Activated CD4-positive, CD25-positive, alpha-beta regulatory T cell (primary cell): Measurements from ENCODE around the gene SLC9A4.

Experiments used
- DNase-seq, 4 experiments: peaks; one replicate each; lab custom pipeline; 2025; lab: John Stamatoyannopoulos, UW

SLC9A4 gene

GRCh38 chr2:102502576-102502975 lies 29.6 kb downstream of the SLC9A4 start:
- DNase-seq: no peak

DNA sequence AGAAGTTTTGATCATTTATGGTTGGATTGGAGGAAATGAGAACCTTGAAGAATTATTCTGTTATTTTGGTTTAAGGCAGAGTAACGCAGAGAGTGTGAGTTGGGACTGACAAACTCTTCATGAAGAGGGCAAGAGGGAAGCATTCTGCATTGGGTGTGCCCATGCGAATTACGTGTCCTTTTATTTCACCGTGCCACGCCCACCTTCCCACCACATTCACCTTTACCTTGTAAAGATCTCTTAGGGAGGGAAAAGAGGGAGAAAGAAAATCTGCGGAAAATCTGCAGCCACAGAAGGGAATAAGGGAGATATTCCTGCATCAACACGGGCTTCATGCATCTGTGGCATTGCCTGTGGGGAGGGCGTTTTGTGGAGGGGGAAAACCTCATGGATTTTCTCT lies 31.8 kb downstream of the SLC9A4 start:
- DNase-seq: no peak

DNA sequence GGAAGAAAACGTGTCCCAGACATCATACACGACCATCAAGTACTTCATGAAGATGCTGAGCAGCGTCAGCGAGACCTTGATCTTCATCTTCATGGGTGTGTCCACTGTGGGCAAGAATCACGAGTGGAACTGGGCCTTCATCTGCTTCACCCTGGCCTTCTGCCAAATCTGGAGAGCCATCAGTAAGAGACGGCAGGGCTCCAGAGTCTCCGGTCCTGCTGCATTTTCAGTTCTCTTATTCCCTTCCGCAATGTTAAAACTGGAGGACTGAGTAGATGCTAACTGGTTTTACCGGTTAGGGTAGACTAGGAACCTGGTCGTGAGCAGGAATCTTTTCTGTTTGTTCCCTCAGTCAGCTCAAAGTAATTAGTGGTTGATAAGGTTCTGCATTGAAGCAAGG lies 32.3 kb downstream of the SLC9A4 start:
- DNase-seq: no peak

- no peak for DNase-seq
Observed at GRCh38 chr2:102506743-102507142, 33.7 kb downstream of the SLC9A4 start.

GRCh38 chr2:102508863-102509262 lies 35.8 kb downstream of the SLC9A4 start:
- no peak for DNase-seq

DNA sequence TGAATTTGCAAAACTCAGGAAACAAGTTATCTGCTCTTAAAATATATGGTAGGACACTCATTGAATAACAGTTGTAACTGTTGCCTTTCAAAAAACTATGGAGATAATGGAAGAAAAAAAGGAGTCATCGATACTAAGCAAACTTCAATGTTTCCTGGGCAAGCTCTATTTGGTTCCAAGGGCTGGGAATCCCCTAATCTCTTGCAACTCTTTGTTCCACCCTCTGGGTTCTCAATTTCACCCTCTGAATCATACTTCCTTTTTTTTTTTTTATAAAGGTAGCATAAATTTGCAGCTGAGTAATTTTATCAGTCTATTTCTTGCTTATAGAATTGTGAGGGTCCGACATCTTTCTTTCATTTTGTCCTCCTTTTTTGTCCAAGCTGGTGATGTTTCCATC lies 36.7 kb downstream of the SLC9A4 start:
- no peak for DNase-seq

DNA sequence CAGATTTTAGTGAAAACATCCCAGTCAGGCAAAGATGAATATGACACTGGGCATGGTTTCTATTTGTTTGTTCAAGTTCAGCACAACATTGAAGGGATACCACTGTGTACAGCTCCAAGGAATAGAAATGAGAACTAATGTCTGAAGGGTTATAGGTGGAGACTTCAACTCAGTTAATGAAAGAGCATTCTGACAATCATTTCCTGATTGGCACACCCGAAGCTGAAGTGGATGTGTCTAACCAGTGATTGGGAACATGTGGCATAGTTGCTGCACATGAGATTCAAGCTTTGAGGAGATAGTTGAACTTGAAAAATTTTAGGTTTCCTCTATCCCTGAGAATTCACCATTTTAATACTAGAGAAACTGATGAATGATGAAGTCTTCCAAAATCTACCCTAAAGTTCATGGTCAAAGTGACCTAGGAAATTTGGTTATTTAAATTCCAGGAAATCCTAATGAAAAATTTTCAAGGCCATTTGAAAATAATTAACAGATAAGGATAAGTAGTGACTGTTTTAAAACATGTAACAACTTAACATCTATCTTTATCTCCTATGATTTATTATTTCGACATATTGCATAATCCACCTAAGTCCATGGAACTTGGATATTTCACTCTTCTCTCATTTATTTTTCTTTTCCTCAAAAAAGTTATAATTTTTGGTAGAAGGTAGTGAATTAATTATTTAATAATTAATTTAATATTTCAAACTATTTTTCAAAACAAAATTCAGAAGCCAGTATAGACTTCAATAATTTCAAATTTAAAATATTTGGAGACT lies 38.0 kb downstream of the SLC9A4 start:
- no peak for DNase-seq

GRCh38 chr2:102512161-102512560 lies 39.1 kb downstream of the SLC9A4 start:
- DNase-seq: no peak

DNA sequence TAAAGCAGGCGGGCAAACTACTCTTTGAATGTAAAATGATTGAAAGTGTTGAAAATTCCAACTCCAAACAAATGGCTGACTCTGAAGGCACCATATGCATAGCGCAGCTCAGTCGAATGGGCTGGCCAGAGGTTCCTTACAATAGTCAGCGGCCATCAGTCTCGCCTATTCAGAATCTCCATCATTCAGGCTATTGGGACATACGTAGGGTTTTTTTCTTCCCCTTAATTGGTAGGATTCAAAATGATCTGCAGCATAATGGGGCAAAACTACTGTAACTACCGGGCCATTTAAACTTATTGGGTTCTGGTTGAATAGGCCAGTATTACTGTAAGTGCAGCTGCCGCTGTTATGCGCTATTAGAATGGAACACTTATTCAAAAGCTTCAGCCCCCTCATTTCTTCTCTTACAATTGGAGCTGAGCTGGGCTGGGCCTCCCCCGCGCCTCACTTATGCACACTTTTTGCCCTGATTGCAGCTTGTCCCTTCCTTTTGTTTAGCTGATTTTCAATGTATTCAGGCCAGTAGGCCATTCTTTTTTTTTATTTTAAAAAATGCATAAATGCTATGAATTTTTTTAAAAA lies 40.4 kb downstream of the SLC9A4 start:
- DNase-seq: no peak

DNA sequence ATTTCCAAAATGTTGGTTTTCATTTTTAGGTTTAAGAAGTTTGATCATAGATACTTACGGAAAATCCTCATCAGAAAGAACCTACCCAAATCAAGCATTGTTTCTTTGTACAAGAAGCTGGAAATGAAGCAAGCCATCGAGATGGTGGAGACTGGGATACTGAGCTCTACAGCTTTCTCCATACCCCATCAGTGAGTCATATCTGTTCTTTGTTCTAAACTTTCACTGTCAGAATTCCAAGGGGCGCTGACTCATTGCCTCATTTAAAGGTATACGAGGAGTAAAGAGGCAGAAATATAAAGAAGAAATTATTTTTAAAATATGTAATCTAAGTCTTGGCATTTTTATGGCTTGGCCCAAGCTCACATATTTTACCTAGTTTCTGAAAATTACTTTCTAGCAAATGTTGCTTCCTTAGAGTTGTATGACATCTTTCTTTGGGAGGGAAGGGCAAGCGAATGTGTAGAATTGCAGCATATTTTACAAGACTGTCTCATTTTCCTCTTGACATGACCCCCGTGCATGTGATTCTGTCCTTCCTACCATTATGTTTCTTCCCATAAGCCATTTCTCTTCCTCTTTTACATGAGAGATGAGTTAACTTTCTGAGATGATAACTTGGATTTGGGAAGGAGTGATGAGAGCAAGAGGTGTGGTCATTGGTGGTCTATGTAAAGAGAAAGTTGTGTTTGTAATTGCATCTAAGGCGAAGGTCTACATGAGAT lies 41.2 kb downstream of the SLC9A4 start:
- DNase-seq: no peak

DNA sequence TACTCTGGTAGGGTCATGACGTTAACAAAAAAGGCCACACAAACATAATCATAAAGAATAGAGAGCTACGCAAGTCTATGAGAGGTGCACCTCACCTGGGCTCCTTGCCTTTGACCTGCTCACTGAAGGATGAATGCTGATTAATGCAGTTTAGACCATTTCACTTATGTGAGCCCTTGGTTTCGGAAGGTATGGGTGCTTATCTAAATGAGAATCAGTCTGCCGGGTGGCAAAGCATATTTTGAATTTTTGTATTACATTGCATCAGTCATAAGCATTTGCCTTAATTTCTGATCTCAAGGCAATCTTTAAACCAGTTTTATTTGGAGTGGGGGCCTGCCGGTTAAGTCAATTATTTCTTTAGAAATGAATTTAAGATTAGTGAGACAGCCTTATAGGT lies 42.8 kb downstream of the SLC9A4 start:
- no peak for DNase-seq

DNA sequence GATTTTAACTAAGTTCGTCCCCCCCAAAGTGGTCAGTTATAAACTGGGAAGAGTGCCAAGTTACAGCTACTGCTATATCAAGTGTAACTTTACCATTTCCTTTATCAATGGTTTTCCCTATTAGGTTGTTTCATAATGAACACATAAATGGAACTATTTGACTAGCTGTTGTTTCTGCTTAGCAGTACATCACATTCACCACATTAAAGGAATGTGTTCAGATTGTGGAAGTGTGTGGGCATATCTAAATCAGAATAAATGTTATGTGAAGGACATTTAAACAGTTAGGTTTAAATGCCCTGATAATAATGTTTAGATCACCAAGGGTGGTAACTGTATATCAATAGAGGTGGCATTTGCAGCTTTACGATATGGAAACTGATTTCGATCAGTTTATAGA lies 45.1 kb downstream of the SLC9A4 start:
- DNase-seq: no peak

GRCh38 chr2:102520009-102520408 lies 47.0 kb downstream of the SLC9A4 start:
- no peak for DNase-seq

DNA sequence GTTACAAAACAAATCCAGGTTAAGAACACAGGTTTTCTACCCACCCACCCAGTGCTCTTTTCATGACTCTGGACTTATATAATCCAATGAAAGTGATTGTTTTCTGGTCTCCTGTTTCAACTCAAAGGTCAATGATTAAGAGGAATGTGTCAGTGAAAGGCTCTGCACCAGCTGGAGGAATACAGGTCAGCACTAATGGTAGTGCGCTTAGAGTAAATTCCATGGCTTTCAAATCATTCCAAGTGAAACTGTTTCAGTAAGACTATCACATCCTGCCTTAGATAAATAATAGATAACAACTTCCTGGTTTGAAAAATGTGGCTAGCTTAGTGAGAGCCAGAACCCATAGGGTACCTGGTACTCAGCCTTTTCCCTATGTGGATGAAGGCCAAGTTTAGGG lies 47.8 kb downstream of the SLC9A4 start:
- DNase-seq: no peak

DNA sequence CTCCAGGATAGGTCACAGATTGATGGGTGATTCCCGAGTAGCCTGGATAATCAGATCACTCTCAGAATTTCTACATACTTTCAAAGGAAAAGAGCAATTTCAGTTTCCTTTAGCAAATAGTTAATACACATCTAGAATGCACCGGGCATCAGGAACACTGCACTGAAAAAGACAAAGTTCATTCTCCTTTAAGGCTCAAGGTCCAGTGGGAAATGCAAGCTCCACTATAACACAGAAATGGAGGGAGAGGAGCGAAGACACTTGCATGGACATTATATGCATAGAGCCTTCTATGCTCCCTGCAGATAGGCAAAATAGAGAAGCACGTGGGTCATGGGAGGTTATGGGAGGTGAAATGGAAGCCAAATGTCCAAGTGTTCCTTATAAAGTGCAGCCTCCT lies 49.1 kb downstream of the SLC9A4 start:
- no peak for DNase-seq

- no peak for DNase-seq
Observed at GRCh38 chr2:102522890-102523289, 49.9 kb downstream of the SLC9A4 start.

DNA sequence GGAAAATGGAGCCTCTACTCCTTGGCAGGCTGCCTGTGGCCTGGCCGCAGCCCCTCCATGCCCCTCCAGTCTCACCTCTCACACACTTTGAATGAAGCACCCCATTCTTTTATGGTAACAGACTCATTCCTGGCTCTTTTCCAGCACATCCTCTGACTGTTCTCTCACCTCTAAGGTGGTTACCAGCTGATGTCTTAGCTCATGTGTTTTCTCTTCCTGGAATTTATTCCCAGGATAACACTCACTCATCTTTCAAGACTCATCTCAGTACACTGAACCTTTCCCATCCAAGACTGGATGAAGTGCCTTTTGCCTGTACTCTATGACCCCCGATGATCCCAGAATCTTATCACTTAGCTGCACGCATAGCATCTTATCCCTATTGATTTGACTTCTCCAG lies 50.6 kb downstream of the SLC9A4 start:
- no peak for DNase-seq

DNA sequence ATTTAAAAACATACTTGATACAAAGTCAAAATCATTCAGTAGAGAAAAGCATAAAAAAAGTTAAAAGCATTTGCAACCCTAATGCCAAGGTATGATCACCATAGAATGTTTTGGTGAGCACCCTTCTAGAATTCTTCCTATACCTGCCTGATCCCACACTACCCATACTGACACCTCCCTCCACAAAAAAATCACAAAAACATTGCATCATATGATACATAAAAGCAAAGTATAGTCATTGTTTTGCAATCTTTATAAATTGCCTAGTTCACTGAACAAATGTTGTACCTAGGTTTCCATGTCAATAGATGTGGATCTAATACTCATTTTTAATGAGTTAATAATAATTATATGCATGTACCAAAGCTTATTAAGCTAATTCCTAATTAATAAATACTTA lies 54.1 kb downstream of the SLC9A4 start:
- DNase-seq: no peak

DNA sequence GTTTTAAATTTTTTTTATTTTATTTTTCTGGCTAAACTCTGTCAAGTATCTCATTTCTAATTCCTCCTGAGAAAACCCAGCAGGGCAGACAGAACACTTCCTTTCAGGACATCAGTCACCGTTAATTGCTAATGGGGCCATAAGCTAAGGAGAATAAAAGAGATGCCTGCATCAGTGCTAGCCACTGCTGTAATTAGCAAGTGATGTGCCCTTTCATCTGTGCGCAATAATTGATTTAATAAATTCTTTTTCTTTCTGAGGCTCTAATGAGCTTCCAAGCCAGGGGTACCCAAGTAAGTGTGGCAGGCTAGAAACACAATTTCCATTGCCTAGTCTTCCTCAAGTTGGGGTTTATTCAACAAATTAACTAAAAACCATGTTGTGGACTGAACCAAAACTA lies 65.5 kb downstream of the SLC9A4 start:
- no peak for DNase-seq

DNA sequence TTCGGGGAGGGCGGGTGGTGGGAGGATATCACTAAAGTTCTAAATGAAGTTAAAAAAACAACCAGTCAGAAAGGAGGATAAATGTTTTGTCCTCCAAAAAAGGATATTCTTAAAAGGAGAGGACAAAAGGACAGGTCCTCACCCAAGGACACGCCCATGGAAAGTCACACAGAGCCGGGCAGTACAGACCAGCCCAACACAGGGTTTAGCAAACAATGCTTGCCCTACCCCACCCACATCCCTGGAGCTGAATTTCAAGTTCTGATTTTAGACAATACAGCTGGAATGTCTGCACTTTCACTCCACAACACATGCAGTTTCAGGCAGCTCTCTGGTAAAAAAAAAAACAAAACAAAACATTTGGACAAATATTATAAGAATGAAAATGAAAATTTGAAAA lies 67.9 kb downstream of the SLC9A4 start:
- no peak for DNase-seq

- DNase-seq: no peak
Observed at GRCh38 chr2:102544182-102544581, 71.2 kb downstream of the SLC9A4 start.

DNA sequence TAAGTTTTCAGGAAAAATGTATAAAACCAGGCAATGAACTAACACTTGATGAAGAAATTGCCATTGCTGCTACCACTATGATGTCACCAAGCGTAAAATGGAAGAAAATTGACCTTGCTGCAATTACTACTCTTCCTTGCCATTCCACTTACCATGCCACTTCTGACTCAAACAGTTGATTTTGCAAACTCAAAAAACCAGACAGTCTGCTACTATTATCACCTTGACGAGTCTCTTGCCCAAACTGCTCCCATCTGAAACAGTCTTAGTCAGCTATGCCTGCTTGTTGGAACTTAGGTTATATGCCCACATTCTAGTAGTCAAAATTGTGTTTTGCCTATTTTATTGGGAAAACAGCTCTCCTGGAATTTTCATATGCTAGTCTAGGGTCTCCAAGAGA lies 74.4 kb downstream of the SLC9A4 start:
- DNase-seq: no peak

GRCh38 chr2:102549027-102549426 lies 76.0 kb downstream of the SLC9A4 start:
- no peak for DNase-seq
